DND-41 (cell line): ENCODE results near the gene LPCAT2.

ENCODE experiments used
- CTCF ChIP-seq: IDR thresholded peaks from 2 replicates; pipeline ENCODE4 v1.5.1; 2012; ENCODE audit warnings: borderline replicate concordance, low read length, moderate library complexity, mild to moderate bottlenecking; ENCODE audit not compliant: poor library complexity, severe bottlenecking; ENCODE audit errors: extremely low read depth
- EZH2 ChIP-seq: IDR thresholded peaks from 3 replicates; pipeline ENCODE4 v1.6.1; 2012; ENCODE audit warnings: borderline replicate concordance, low read depth, mild to moderate bottlenecking, moderate library complexity, low read length, inconsistent platforms; ENCODE audit not compliant: severe bottlenecking

- TF ChIP-seq EZH2 (no peak), CTCF (no peak)
These were observed 63.6 kb downstream of the LPCAT2 start for GRCh38 chr16:55572439-55572838.
